ENCODE data around the gene PCDHB8.
"Not testable (repeated sequence)": the region's sequence is repeated elsewhere in the genome, so short reads cannot be mapped to it uniquely, and the experiment has no call there.

The PCDHB8 gene

DNA sequence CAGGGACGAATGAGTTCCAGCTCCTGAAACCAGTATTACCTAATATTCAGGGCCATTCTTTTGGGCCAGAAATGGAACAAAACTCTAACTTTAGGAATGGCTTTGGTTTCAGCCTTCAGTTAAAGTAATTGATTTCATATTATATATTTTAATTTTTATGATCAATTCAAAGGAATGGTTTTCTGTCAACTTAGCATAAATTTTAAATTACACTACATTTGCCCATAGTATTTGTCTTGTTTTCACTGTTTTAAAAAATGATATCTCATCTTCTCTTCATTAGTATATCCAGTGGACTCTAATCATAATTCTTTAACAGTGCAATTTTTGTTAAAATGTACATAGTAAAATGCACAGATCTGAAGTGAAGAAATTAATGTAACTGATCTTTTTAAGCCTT lies 2.7 kb downstream of the PCDHB8 start:
- H3K4me3 ChIP-seq (ENCODE audit: low read length) = no peak overlapping the region
- DNase-seq (ENCODE audit: low read depth, low spot score) = no peak

GRCh38 chr5:141182248-141182647 lies 4.7 kb downstream of the PCDHB8 start, which contains the start of gene PCDHB16:
TSS of gene PCDHB16 (plus strand) at chr5:141182387. CDS start at chr5:141182560, 173 bp downstream.
- DNase-seq (ENCODE audit: low read depth, low spot score) = peak; percentile 7
- H3K4me3 ChIP-seq (ENCODE audit: low read length) = no peak within 1 kb of the TSS

DNA sequence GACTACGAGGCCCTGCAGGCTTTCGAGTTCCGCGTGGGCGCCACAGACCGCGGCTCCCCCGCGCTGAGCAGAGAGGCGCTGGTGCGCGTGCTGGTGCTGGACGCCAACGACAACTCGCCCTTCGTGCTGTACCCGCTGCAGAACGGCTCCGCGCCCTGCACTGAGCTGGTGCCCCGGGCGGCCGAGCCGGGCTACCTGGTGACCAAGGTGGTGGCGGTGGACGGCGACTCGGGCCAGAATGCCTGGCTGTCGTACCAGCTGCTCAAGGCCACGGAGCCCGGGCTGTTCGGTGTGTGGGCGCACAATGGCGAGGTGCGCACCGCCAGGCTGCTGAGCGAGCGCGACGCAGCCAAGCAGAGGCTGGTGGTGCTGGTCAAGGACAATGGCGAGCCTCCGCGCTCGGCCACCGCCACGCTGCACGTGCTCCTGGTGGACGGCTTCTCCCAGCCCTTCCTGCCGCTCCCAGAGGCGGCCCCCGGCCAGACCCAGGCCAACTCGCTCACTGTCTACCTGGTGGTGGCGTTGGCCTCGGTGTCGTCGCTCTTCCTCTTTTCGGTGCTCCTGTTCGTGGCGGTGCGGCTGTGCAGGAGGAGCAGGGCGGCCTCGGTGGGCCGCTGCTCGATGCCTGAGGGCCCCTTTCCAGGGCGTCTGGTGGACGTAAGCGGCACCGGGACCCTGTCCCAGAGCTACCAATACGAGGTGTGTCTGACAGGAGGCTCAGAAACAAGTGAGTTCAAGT lies 6.7 kb downstream of the PCDHB8 start:
- H3K4me3 ChIP-seq (ENCODE audit: low read length); DNase-seq (ENCODE audit: low read depth, low spot score): not testable (repeated sequence)

DNA sequence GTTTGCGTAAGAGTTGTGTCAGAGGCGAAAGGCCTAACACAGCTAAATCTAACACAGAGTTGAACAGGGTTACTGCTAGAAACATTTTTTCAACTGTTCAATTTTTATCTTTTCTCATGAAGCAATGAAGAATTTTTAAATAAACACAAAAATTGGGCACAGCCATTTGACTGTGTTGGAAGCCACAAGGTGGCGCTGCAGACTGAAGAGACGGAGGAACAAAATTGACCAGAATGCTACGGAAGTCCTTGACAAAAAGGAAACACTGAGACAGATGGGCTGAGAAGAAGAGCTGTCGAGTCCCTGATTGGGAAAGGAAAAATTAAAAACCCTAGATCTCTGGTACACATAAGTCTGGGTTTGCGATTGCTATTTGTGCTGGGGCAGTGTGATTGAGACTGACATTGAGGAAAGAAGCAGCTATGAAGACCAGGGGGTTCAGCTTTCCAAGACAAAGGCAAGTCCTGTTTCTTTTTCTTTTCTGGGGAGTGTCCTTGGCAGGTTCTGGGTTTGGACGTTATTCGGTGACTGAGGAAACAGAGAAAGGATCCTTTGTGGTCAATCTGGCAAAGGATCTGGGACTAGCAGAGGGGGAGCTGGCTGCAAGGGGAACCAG lies 9.4 kb downstream of the PCDHB8 start, which contains the start of gene PCDHB9:
Gene PCDHB9, plus strand, starts transcription at position 265 of the 616 bp plus-strand sequence. Its CDS starts 158 bp downstream, at position 423.
- DNase-seq (ENCODE audit: low read depth, low spot score) = peak; percentile 24
- peak within 1 kb of the TSS; percentile 31 for H3K4me3 ChIP-seq (ENCODE audit: low read length)

DNA sequence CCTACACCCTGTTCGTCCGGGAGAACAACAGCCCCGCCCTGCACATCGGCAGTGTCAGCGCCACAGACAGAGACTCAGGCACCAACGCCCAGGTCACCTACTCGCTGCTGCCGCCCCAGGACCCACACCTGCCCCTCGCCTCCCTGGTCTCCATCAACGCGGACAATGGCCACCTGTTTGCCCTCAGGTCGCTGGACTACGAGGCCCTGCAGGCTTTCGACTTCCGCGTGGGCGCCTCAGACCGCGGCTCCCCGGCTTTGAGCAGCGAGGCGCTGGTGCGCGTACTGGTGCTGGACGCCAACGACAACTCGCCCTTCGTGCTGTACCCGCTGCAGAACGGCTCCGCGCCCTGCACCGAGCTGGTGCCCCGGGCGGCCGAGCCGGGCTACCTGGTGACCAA lies 11.1 kb downstream of the PCDHB8 start:
- not testable (repeated sequence) for DNase-seq (ENCODE audit: low read depth, low spot score); H3K4me3 ChIP-seq (ENCODE audit: low read length)

DNA sequence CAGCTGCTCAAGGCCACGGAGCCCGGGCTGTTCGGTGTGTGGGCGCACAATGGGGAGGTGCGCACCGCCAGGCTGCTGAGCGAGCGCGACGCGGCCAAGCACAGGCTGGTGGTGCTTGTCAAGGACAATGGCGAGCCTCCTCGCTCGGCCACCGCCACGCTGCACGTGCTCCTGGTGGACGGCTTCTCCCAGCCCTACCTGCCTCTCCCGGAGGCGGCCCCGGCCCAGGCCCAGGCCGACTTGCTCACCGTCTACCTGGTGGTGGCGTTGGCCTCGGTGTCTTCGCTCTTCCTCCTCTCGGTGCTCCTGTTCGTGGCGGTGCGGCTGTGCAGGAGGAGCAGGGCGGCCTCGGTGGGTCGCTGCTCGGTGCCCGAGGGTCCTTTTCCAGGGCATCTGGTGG lies 11.5 kb downstream of the PCDHB8 start:
- not testable (repeated sequence) for H3K4me3 ChIP-seq (ENCODE audit: low read length)

DNA sequence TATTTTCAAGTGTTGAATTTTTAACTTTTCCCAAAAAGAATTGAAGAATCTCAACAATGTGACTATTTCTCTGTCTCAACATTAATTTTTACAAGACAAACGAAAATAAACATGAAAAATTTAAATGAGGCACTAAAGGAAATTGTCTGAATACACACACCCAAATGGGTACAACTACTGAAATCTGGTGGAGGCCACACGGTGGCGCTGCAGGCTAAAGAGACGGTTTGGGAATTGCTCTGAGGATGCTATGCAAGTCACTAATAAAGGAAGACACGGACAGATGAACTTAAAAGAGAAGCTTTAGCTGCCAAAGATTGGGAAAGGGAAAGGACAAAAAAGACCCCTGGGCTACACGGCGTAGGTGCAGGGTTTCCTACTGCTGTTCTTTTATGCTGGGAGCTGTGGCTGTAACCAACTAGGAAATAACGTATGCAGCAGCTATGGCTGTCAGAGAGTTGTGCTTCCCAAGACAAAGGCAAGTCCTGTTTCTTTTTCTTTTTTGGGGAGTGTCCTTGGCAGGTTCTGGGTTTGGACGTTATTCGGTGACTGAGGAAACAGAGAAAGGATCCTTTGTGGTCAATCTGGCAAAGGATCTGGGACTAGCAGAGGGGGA lies 14.6 kb downstream of the PCDHB8 start, which contains the start of gene PCDHB10:
Gene PCDHB10, plus strand, starts transcription at position 244 of the 616 bp plus-strand sequence. Its CDS starts 200 bp downstream, at position 444.
- DNase-seq (ENCODE audit: low read depth, low spot score) = peak; percentile 17
- no peak within 1 kb of the TSS for H3K4me3 ChIP-seq (ENCODE audit: low read length)

More for the DNA sequence above, 11.5 kb downstream of the PCDHB8 start:
- not testable (repeated sequence) for DNase-seq (ENCODE audit: low read depth, low spot score)

DNA sequence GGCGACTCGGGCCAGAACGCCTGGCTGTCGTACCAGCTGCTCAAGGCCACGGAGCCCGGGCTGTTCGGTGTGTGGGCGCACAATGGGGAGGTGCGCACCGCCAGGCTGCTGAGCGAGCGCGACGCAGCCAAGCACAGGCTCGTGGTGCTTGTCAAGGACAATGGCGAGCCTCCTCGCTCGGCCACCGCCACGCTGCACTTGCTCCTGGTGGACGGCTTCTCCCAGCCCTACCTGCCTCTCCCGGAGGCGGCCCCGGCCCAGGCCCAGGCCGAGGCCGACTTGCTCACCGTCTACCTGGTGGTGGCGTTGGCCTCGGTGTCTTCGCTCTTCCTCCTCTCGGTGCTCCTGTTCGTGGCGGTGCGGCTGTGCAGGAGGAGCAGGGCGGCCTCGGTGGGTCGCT lies 16.7 kb downstream of the PCDHB8 start:
- not testable (repeated sequence) for H3K4me3 ChIP-seq (ENCODE audit: low read length); DNase-seq (ENCODE audit: low read depth, low spot score)

GRCh38 chr5:141196363-141196762 lies 18.8 kb downstream of the PCDHB8 start:
- H3K4me3 ChIP-seq (ENCODE audit: low read length) = no peak overlapping the region
- no peak for DNase-seq (ENCODE audit: low read depth, low spot score)

GRCh38 chr5:141199359-141200235 lies 22.0 kb downstream of the PCDHB8 start, which contains the start of gene PCDHB11:
TSS of gene PCDHB11 (plus strand) at chr5:141199627. CDS start at chr5:141199775, 148 bp downstream.
- H3K4me3 ChIP-seq (ENCODE audit: low read length) = no peak within 1 kb of the TSS
- no peak for DNase-seq (ENCODE audit: low read depth, low spot score)

DNA sequence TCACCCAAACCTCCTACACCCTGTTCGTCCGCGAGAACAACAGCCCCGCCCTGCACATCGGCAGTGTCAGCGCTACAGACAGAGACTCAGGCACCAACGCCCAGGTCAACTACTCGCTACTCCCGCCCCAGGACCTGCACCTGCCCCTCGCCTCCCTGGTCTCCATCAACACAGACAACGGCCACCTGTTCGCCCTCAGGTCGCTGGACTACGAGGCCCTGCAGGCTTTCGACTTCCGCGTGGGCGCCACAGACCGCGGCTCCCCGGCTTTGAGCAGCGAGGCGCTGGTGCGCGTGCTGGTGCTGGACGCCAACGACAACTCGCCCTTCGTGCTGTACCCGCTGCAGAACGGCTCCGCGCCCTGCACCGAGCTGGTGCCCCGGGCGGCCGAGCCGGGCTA lies 23.5 kb downstream of the PCDHB8 start:
- DNase-seq (ENCODE audit: low read depth, low spot score); H3K4me3 ChIP-seq (ENCODE audit: low read length): not testable (repeated sequence)

DNA sequence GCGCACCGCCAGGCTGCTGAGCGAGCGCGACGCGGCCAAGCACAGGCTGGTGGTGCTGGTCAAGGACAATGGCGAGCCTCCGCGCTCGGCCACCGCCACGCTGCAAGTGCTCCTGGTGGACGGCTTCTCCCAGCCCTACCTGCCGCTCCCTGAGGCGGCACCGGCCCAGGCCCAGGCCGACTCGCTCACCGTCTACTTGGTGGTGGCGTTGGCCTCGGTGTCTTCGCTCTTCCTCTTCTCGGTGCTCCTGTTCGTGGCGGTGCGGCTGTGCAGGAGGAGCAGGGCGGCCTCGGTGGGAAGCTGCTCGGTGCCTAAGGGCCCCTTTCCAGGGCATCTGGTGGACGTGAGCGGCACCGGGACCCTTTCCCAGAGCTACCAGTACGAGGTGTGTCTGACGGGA lies 24.1 kb downstream of the PCDHB8 start:
- DNase-seq (ENCODE audit: low read depth, low spot score); H3K4me3 ChIP-seq (ENCODE audit: low read length): not testable (repeated sequence)

GRCh38 chr5:141208478-141208877 lies 30.9 kb downstream of the PCDHB8 start, which contains the start of gene PCDHB12:
TSS of gene PCDHB12 (plus strand) at chr5:141208719. CDS start at chr5:141208908, 189 bp downstream.
- no peak within 1 kb of the TSS for H3K4me3 ChIP-seq (ENCODE audit: low read length)
- DNase-seq (ENCODE audit: low read depth, low spot score) = no peak

GRCh38 chr5:141210281-141210680 lies 32.7 kb downstream of the PCDHB8 start:
- H3K4me3 ChIP-seq (ENCODE audit: low read length); DNase-seq (ENCODE audit: low read depth, low spot score): not testable (repeated sequence)

GRCh38 chr5:141210849-141211248 lies 33.3 kb downstream of the PCDHB8 start:
- H3K4me3 ChIP-seq (ENCODE audit: low read length); DNase-seq (ENCODE audit: low read depth, low spot score): not testable (repeated sequence)

- H3K4me3 ChIP-seq (ENCODE audit: low read length) = not testable (repeated sequence)
- peak; percentile 31 for DNase-seq (ENCODE audit: low read depth, low spot score)
These were observed 36.2 kb downstream of the PCDHB8 start, which contains the start of gene PCDHB13 for GRCh38 chr5:141213656-141214339. TSS of gene PCDHB13 (plus strand) at chr5:141213919. CDS start at chr5:141214124, 205 bp downstream.

GRCh38 chr5:141214583-141214982 lies 37.0 kb downstream of the PCDHB8 start:
- not testable (repeated sequence) for DNase-seq (ENCODE audit: low read depth, low spot score); H3K4me3 ChIP-seq (ENCODE audit: low read length)

DNA sequence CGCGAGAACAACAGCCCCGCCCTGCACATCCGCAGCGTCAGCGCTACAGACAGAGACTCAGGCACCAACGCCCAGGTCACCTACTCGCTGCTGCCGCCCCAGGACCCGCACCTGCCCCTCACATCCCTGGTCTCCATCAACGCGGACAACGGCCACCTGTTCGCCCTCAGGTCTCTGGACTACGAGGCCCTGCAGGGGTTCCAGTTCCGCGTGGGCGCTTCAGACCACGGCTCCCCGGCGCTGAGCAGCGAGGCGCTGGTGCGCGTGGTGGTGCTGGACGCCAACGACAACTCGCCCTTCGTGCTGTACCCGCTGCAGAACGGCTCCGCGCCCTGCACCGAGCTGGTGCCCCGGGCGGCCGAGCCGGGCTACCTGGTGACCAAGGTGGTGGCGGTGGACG lies 37.9 kb downstream of the PCDHB8 start:
- H3K4me3 ChIP-seq (ENCODE audit: low read length); DNase-seq (ENCODE audit: low read depth, low spot score): not testable (repeated sequence)
